Nephron (organoid): Measurements from ENCODE around the gene TNFRSF14.

Experiments used
- H3K27ac Mint-ChIP-seq, 3 experiments: 2 replicates each; pipeline ENCODE4 v1.8.0; 2020; ENCODE audit warnings: mixed read lengths in 3 of 3, mild to moderate bottlenecking in 2 of 3, moderate library complexity in 1 of 3
- H3K27me3 Mint-ChIP-seq: 2 replicates; pipeline ENCODE4 v1.8.0; 2021; ENCODE audit warnings: low read depth, mild to moderate bottlenecking, moderate library complexity, mixed read lengths
- H3K36me3 Mint-ChIP-seq: 2 replicates; pipeline ENCODE4 v1.8.0; 2020; ENCODE audit warnings: low read depth, mixed read lengths
- H3K4me1 Mint-ChIP-seq: 2 replicates; pipeline ENCODE4 v1.8.0; 2020; ENCODE audit warnings: mixed read lengths
- H3K4me3 Mint-ChIP-seq, 3 experiments: 2 replicates each; pipeline ENCODE4 v1.8.0; 2020; ENCODE audit warnings: mild to moderate bottlenecking in 3 of 3, mixed read lengths in 3 of 3, moderate library complexity in 2 of 3
- H3K9me3 Mint-ChIP-seq: 2 replicates; pipeline ENCODE4 v1.8.0; 2020; ENCODE audit warnings: mixed read lengths
- CTCF ChIP-seq, 3 experiments: fragments of 200-600 bp; sonication (generic); IDR thresholded peaks; one replicate each; pipeline ENCODE4 v1.5.0; 2021; ENCODE audit warnings: antibody characterized with exemption in 3 of 3; ENCODE audit not compliant: unreplicated experiment in 3 of 3

Gene TNFRSF14

GRCh38 chr1:2611621-2612437 is 55.7 kb downstream of the TNFRSF14 start:
- Mint-ChIP-seq H3K27me3 (peaks cover 11% of the 10 kb centered on the region), H3K27ac (no peak overlapping the region), H3K9me3 (peaks cover 27% of the 10 kb centered on the region), H3K36me3 (no peaks in the 10 kb centered on the region), H3K4me1 (peaks cover 8% of the 10 kb centered on the region), H3K4me3 (no peak overlapping the region)
- TF ChIP-seq CTCF (IDR thresholded peaks at IDR 0.05; ENCODE audit: unreplicated experiment in 3 of 3): no peak

- Mint-ChIP-seq H3K4me1 (peaks cover 8% of the 10 kb centered on the region), H3K4me3 (no peak overlapping the region), H3K27me3 (peaks cover 11% of the 10 kb centered on the region), H3K36me3 (no peaks in the 10 kb centered on the region), H3K27ac (no peak overlapping the region), H3K9me3 (peaks cover 27% of the 10 kb centered on the region)
- no peak for TF ChIP-seq CTCF (IDR thresholded peaks at IDR 0.05; ENCODE audit: unreplicated experiment in 3 of 3)
Observed at GRCh38 chr1:2612591-2613365, 56.6 kb downstream of the TNFRSF14 start.
